ENCODE results near the gene TBX20. TPM values are rescaled to one million over a fixed set of nuclear protein-coding genes. Genes with fewer than 3 reads are reported as not detected.

Gene TBX20
- total and polyA plus RNA-seq, 2 of the 13 experiments (the other 11 are each of a cell fraction or from before 2014, with no cell fraction given) = not detected

DNA sequence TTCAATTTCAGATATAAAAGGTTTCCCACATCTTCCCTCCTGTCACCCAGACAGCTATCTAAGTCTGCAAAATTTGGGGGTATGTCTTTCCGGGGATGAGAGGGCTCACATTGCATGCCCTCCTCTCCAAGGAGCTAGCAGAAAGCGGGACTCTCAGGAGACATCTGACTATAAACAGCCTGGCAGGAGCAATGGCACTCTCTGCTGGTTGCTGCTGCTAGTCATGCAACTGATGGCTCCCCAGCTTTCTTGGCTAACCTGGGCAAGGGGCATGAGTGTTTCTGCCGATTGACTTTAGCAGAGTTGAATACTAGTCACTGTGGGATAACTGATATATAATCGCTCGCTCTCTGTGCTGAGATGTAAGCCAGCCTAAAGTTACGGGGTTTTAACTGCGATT lies 12.0 kb downstream of the TBX20 start:
- Histone ChIP-seq H3K4me3 (replicated peaks in 1 of 3; ENCODE audit: insufficient read depth in 1 of 3, low read depth in 2 of 3, low read length in 3 of 3) (no peak overlapping the region), H4K20me1 (ENCODE audit: insufficient read depth, low read length) (no peaks in the 10 kb centered on the region), H3K79me2 (ENCODE audit: insufficient read depth, low read length) (no peaks in the 10 kb centered on the region), H3K9me3 (ENCODE audit: low read length) (no peaks in the 10 kb centered on the region), H3K9ac (ENCODE audit: insufficient read depth, low read depth, low read length) (no peak overlapping the region), H3K4me2 (ENCODE audit: low read depth, low read length) (no peak overlapping the region), H2AFZ (ENCODE audit: low read length) (no peak overlapping the region), H3K36me3 (replicated peaks in 1 of 2; ENCODE audit: control insufficient read depth in 1 of 2, insufficient read depth in 2 of 2, low read length in 2 of 2) (no peaks in the 10 kb centered on the region), H3K27ac (ENCODE audit: extremely low read length, insufficient read depth, low read length) (no peak overlapping the region), H3K27me3 (ENCODE audit: control insufficient read depth in 1 of 2, insufficient read depth in 2 of 2, low read length in 2 of 2) (no peaks in the 10 kb centered on the region), H3K4me1 (ENCODE audit: insufficient read depth, low read length) (no peaks in the 10 kb centered on the region)
- FAIRE-seq (no peak), ATAC-seq (no peak), DNase-seq (ENCODE audit: low spot score) (no peak)
- CTCF ChIA-PET (ENCODE audit: low intra/inter-chr PET ratio, low total read pairs) = no interaction called here
- 24% methylated on average over 6 of the region's 7 CpGs for WGBS (ENCODE audit: low lambda C conversion rate)
- no TSS peak for BruUV-seq (replicated peaks)
- in situ Hi-C loops (cut with HindIII; ENCODE audit: extremely low pct_ligation_motif_present, low pct_unique_long_range_greater_than_20kb) = no loop called here
- TF ChIP-seq ZNF101 (CRISPR knock-in tag; IDR thresholded peaks at IDR 0.05; ENCODE audit: borderline replicate concordance, low read depth) (no peak), RFXAP (CRISPR knock-in tag; IDR thresholded peaks at IDR 0.05; ENCODE audit: borderline replicate concordance) (no peak), REPIN1 (CRISPR knock-in tag; IDR thresholded peaks at IDR 0.05; ENCODE audit: borderline replicate concordance, low read depth) (no peak), MIXL1 (CRISPR knock-in tag; IDR thresholded peaks at IDR 0.05) (no peak), RFX5 (IDR thresholded peaks at IDR 0.05; ENCODE audit: low read depth, low read length) (no peak), TARDBP (CRISPR knock-in tag; IDR thresholded peaks at IDR 0.05) (no peak), ZSCAN22 (CRISPR knock-in tag; IDR thresholded peaks at IDR 0.05) (no peak), KMT2A (CRISPR knock-in tag; IDR thresholded peaks at IDR 0.05) (no peak), MED8 (CRISPR knock-in tag; IDR thresholded peaks at IDR 0.05; ENCODE audit: insufficient replicate concordance) (no peak), ETV6 (CRISPR knock-in tag; conservative IDR thresholded peaks at IDR 0.05) (no peak), POLR2A (IDR thresholded peaks at IDR 0.05; ENCODE audit: insufficient read depth in 1 of 2, low read depth in 2 of 2, low read length in 2 of 2) (no peak), TBX3 (IDR thresholded peaks at IDR 0.05; ENCODE audit: borderline replicate concordance) (no peak), ZNF451 (CRISPR knock-in tag; IDR thresholded peaks at IDR 0.05) (no peak), ZNF230 (CRISPR knock-in tag; IDR thresholded peaks at IDR 0.05) (no peak)
- TF ChIP-seq, protein P1, sequence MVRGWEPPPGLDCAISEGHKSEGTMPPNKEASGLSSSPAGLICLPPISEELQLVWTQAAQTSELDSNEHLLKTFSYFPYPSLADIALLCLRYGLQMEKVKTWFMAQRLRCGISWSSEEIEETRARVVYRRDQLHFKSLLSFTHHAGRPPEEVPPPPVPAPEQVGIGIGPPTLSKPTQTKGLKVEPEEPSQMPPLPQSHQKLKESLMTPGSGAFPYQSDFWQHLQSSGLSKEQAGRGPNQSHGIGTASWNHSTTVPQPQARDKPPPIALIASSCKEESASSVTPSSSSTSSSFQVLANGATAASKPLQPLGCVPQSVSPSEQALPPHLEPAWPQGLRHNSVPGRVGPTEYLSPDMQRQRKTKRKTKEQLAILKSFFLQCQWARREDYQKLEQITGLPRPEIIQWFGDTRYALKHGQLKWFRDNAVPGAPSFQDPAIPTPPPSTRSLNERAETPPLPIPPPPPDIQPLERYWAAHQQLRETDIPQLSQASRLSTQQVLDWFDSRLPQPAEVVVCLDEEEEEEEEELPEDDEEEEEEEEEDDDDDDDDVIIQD (CRISPR knock-in tag; IDR thresholded peaks at IDR 0.05; ENCODE audit: low read depth) = no peak
- POLR2A ChIA-PET = no interaction called here
- intact Hi-C loops (cut with micrococcal nuclease; ENCODE audit: unreplicated experiment) = no loop called here
